Frontal cortex (tissue), 4 donors: ENCODE results near the gene PRSS1. TPM values are rescaled to one million over a fixed set of nuclear protein-coding genes. Genes with fewer than 3 reads are reported as not detected.
"Not testable (repeated sequence)": the region's sequence is repeated elsewhere in the genome, so short reads cannot be mapped to it uniquely, and the experiment has no call there.

ENCODE experiments used
- DNase-seq, 2 donors: peaks; one replicate each; pipeline ENCODE4 v3.0.0; 2012; ENCODE audit warnings: low spot score in 2 of 2
- FAIRE-seq: peaks from 2 replicates; lab custom pipeline; 2012; peaks lifted over from hg19 to GRCh38; lab: Jason Lieb, UNC
- total RNA-seq: library from RNA; depleted of rRNA; stranded (reverse); fragments of >200 nt; gene quantifications from one replicate; pipeline ENCODE4 v1.2.3, GENCODE V29; 2014
- donor health status: control.
- donor health status: control.
- donor health status: control.

PRSS1 gene
- total RNA-seq, 1 donor from 2014 or later: not detected

- FAIRE-seq (no peak), DNase-seq (no peak)
These were observed 21.5 kb downstream of the PRSS1 start, which contains the start of gene PRSS2 for GRCh38 chr7:142770661-142771352. TSS of gene PRSS2 (plus strand) at chr7:142770970. CDS start at chr7:142770983, 13 bp downstream.

GRCh38 chr7:142771353-142771723 is 22.1 kb downstream of the PRSS1 start:
- no peak for FAIRE-seq

GRCh38 chr7:142772051-142772450 is 22.8 kb downstream of the PRSS1 start:
- no peak for FAIRE-seq

More at GRCh38 chr7:142771353-142771723, 22.1 kb downstream of the PRSS1 start:
- DNase-seq: no peak

GRCh38 chr7:142772673-142773072 is 23.4 kb downstream of the PRSS1 start:
- DNase-seq (no peak), FAIRE-seq (no peak)

More at GRCh38 chr7:142772051-142772450, 22.8 kb downstream of the PRSS1 start:
- DNase-seq: no peak

- DNase-seq (no peak), FAIRE-seq (no peak)
These were observed 24.0 kb downstream of the PRSS1 start for GRCh38 chr7:142773230-142773629.

- DNase-seq (no peak), FAIRE-seq (no peak)
These were observed 24.9 kb downstream of the PRSS1 start for GRCh38 chr7:142773937-142774744.

- no peak for FAIRE-seq
- no peak for DNase-seq
These were observed 25.6 kb downstream of the PRSS1 start for GRCh38 chr7:142774826-142775225.

- not testable (repeated sequence) for FAIRE-seq, DNase-seq
These were observed 26.3 kb downstream of the PRSS1 start for GRCh38 chr7:142775351-142776115.

- FAIRE-seq: no peak
- DNase-seq: no peak
These were observed 27.1 kb downstream of the PRSS1 start for GRCh38 chr7:142776206-142776844.

- not testable (repeated sequence) for DNase-seq, FAIRE-seq
These were observed 27.6 kb downstream of the PRSS1 start for GRCh38 chr7:142776845-142777225.

- FAIRE-seq: no peak
- DNase-seq: no peak
These were observed 28.0 kb downstream of the PRSS1 start for GRCh38 chr7:142777318-142777717.

GRCh38 chr7:142782922-142783900 is 33.9 kb downstream of the PRSS1 start:
- FAIRE-seq: no peak
- DNase-seq: peak in 1 of 2 donors; percentile 74

GRCh38 chr7:142784096-142784495 is 34.8 kb downstream of the PRSS1 start:
- no peak for FAIRE-seq

GRCh38 chr7:142784716-142785115 is 35.4 kb downstream of the PRSS1 start:
- FAIRE-seq (no peak), DNase-seq (no peak)

More at GRCh38 chr7:142784096-142784495, 34.8 kb downstream of the PRSS1 start:
- no peak for DNase-seq

- FAIRE-seq: no peak
- DNase-seq: no peak
These were observed 36.6 kb downstream of the PRSS1 start for GRCh38 chr7:142785841-142786250.

GRCh38 chr7:142787034-142787768 is 37.9 kb downstream of the PRSS1 start:
- DNase-seq (no peak), FAIRE-seq (no peak)

- no peak for FAIRE-seq
These were observed 38.5 kb downstream of the PRSS1 start for GRCh38 chr7:142787783-142788182.

More at GRCh38 chr7:142787783-142788182, 38.5 kb downstream of the PRSS1 start:
- DNase-seq: no peak
